ENCODE measurements around the gene ADTRP.

DNA sequence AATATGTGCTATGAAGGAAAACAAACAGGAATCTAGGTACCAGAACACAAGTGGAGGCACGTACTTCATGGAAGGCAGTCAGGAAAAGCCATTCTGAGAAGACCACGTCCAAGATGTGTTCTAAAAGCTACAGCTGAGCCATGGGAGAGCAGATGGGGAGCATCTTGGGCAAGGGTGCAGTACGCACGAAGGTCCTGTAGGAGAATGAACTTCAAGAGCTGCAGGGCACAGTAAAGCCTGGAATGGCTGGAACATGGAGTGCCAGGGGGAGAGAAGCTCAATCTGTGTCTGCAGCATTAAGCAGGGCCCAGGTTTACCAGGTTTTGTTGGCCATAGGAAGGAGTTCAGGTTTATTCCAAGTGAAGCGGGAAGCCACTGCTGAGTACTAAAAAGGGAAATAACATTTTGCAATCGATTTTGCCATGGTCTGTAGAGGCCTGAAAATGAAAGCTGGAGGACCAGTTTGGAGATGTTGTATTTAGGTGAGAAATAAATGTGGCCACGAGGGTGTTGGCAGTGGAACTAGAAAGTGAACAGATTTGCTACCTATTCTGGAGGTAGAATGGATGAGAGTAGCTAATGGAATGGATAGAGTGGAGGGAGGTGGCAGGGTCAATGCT is 29.9 kb downstream of the ADTRP start:
- TF ChIP-seq, protein P1, sequence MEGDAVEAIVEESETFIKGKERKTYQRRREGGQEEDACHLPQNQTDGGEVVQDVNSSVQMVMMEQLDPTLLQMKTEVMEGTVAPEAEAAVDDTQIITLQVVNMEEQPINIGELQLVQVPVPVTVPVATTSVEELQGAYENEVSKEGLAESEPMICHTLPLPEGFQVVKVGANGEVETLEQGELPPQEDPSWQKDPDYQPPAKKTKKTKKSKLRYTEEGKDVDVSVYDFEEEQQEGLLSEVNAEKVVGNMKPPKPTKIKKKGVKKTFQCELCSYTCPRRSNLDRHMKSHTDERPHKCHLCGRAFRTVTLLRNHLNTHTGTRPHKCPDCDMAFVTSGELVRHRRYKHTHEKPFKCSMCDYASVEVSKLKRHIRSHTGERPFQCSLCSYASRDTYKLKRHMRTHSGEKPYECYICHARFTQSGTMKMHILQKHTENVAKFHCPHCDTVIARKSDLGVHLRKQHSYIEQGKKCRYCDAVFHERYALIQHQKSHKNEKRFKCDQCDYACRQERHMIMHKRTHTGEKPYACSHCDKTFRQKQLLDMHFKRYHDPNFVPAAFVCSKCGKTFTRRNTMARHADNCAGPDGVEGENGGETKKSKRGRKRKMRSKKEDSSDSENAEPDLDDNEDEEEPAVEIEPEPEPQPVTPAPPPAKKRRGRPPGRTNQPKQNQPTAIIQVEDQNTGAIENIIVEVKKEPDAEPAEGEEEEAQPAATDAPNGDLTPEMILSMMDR (IDR thresholded peaks at IDR 0.05) = no peak
- no peak for TF ChIP-seq POLR2AphosphoS5 (IDR thresholded peaks at IDR 0.05)
